ENCODE results near the gene PCLO. TPM values are rescaled to one million over a fixed set of nuclear protein-coding genes. Genes with fewer than 3 reads are reported as not detected.

PCLO gene
- total and polyA plus RNA-seq, 2 of the 8 experiments (the other 6 are each of a cell fraction or from before 2014, with no cell fraction given) = 1.5 to 3.2 TPM

DNA sequence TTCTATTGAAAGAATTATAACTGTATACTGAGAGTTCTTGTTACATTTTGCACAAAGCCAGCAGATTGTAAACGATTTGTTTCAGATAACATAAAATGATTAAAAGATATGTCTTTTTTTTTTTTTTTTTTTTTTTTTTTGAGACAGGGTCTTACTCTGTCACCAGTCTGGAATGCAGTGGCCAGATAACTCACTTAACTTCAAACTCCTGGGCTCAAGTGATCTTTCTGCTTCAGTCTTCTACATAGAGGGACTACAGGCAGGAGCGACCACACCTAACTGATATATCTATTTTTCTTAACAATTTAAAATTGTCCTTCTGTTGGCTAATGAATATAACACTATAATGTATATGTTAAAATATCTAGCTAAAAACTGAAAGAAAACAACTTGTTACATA lies 401.9 kb downstream of the PCLO start:
- Histone ChIP-seq H4K20me1 (replicated peaks in 1 of 2; ENCODE audit: control insufficient read depth in 1 of 2, insufficient read depth in 2 of 2, low read length in 2 of 2) (no peaks in the 10 kb centered on the region), H3K23ac (ENCODE audit: insufficient read length) (no peak overlapping the region), H2AK5ac (ENCODE audit: low read depth, low read length) (no peak overlapping the region), H3K14ac (ENCODE audit: insufficient read length) (no peak overlapping the region), H3K27ac (ENCODE audit: low read depth, low read length) (no peak overlapping the region), H2BK12ac (ENCODE audit: low read depth, low read length) (no peak overlapping the region), H4K91ac (replicated peaks; ENCODE audit: insufficient read length, low read length) (no peak overlapping the region), H3K4me1 (replicated peaks in 1 of 4; ENCODE audit: control insufficient read depth in 3 of 4, insufficient read depth in 4 of 4, low read length in 3 of 4) (peaks cover 0 to 10% (median 2%) of the 10 kb centered on the region in 4 experiments; a peak in 4 of 7 replicates), H3K23me2 (ENCODE audit: low read depth, low read length) (no peaks in the 10 kb centered on the region; the same call in 1 of the 2 replicates), H3K56ac (replicated peaks; ENCODE audit: insufficient read length, low read depth, low read length) (no peak overlapping the region), H2BK20ac (ENCODE audit: low read length) (no peak overlapping the region), H2BK120ac (replicated peaks; ENCODE audit: low read depth, low read length) (no peak overlapping the region), H3K4me2 (ENCODE audit: insufficient read depth in 1 of 2, low read depth in 2 of 2, low read length in 2 of 2) (peak overlapping the region in 1 of 2 experiments; percentile 19; a peak in 1 of 4 replicates), H3K4ac (replicated peaks; ENCODE audit: insufficient read length, low read depth, low read length) (no peak overlapping the region), H2BK15ac (ENCODE audit: low read length) (no peak overlapping the region), H2BK5ac (ENCODE audit: low read depth, low read length) (no peak overlapping the region), H3K4me3 (ENCODE audit: extremely low read depth in 1 of 4, insufficient read depth in 2 of 4, low read depth in 3 of 4, low read length in 4 of 4) (no peak overlapping the region), H2AFZ (ENCODE audit: low read length) (no peak overlapping the region), H4K5ac (ENCODE audit: insufficient read length, low read depth, low read length) (peak overlapping the region; percentile 48), H3K27me3 (replicated peaks in 1 of 4; ENCODE audit: control insufficient read depth in 3 of 4, extremely low read depth in 1 of 4, insufficient read depth in 3 of 4, low read length in 3 of 4) (peaks cover 0 to 1% (median 0%) of the 10 kb centered on the region in 4 experiments; a peak in 1 of 7 replicates), H3K79me2 (ENCODE audit: control insufficient read depth in 1 of 2, insufficient read depth in 2 of 2, low read length in 2 of 2) (no peaks in the 10 kb centered on the region), H3K79me1 (ENCODE audit: low read depth, low read length) (no peaks in the 10 kb centered on the region), H3K9me3 (ENCODE audit: insufficient read depth in 2 of 2, low read depth in 1 of 2, low read length in 1 of 2) (no peaks in the 10 kb centered on the region), H3K9ac (replicated peaks in 1 of 4; ENCODE audit: extremely low read depth in 1 of 4, low read depth in 3 of 4, low read length in 3 of 4) (no peak overlapping the region), H4K8ac (ENCODE audit: extremely low read depth, insufficient read depth, low read length) (no peak overlapping the region), H3K36me3 (ENCODE audit: control insufficient read depth in 2 of 4, insufficient read depth in 4 of 4, low read length in 3 of 4) (no peaks in the 10 kb centered on the region), H3K18ac (ENCODE audit: extremely low read depth, low read length) (no peak overlapping the region)
- ChIA-PET POLR2A (ENCODE audit: partially characterized antibody) (interaction anchor here (1.9 kb wide), 1 partner anchor 9 kb away, joined by 4 read pairs; no protein-coding TSS in a partner anchor), CTCF (ENCODE audit: partially characterized antibody) (no interaction called here)
- DNase-seq (ENCODE audit: low read depth in 1 of 2, low spot score in 2 of 2) = no peak
- 85% methylated on average over 2 of the region's 2 CpGs; no CpG with 5 or more reads in 1 of the 2 experiments for WGBS, 2 experiments (ENCODE audit: extremely low coverage in 1 of 2, insufficient coverage in 1 of 2, insufficient read length in 1 of 2, insufficient replicate concordance in 2 of 2, low coverage in 1 of 2, low lambda C conversion rate in 2 of 2, missing lambda C conversion rate in 1 of 2)
- TF ChIP-seq JUN (IDR thresholded peaks at IDR 0.05; ENCODE audit: low read depth, low read length) = peak; percentile 33; the same call in 1 of the 2 replicates
- no peak for TF ChIP-seq SP1 (IDR thresholded peaks at IDR 0.05; ENCODE audit: low read depth, low read length)
- no peak for FAIRE-seq
